NCI-H2227 treated with DMSO at 0.1 percent for 48 hours (cell line): Measurements from ENCODE around the gene CFL1.
A peak's percentile ranks its signal among the peaks of the same experiment; 100 is the strongest.
"Not testable (repeated sequence)": the region's sequence is repeated elsewhere in the genome, so short reads cannot be mapped to it uniquely, and the experiment has no call there.

ENCODE experiments used
- DNase-seq: peaks from one replicate; lab custom pipeline; 2025; lab: John Stamatoyannopoulos, UW

Gene CFL1

GRCh38 chr11:65857853-65858680, at the start of gene CFL1:
CFL1 (minus strand) TSS chr11:65858180; CDS start chr11:65858099, 81 bp downstream.
- DNase-seq, result peak; percentile 97

GRCh38 chr11:65906602-65907001, 48.6 kb upstream of the CFL1 start:
- DNase-seq, result no peak

DNA sequence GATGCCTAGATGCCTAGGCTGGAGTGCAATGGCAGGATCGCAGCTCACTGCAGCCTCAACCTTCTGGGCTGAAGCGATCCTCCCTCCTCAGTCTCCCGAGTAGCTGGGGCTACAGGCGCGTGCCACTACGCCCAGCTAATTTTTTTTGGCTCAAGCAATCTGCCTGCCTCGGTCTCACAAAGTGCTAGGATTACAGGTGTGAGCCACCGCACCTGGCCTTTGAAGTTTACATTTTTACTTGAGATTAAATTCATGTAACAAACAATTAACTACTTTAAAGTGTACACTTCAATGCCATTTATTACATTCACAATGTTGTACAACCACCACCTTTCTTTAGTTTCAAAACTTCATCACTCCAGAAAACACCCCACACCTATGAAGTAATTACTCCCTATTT, 45.7 kb upstream of the CFL1 start:
- no peak for DNase-seq

- DNase-seq, result no peak
Measured at GRCh38 chr11:65903068-65903481, 45.1 kb upstream of the CFL1 start.

DNA sequence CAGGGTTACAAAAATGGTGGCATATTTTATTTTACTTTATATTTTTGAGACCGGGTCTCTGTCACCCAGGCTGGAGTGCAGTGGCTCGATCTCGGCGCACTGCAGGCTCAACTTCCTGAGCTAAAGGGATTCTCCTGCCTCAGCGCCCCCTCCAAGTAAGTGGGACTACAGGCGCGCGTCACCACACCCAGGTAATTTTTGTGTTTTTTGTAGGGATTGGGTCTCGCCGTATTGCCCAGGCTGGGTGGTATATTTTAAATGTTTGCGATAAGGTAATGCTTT, 42.9 kb upstream of the CFL1 start:
- DNase-seq, result no peak

DNA sequence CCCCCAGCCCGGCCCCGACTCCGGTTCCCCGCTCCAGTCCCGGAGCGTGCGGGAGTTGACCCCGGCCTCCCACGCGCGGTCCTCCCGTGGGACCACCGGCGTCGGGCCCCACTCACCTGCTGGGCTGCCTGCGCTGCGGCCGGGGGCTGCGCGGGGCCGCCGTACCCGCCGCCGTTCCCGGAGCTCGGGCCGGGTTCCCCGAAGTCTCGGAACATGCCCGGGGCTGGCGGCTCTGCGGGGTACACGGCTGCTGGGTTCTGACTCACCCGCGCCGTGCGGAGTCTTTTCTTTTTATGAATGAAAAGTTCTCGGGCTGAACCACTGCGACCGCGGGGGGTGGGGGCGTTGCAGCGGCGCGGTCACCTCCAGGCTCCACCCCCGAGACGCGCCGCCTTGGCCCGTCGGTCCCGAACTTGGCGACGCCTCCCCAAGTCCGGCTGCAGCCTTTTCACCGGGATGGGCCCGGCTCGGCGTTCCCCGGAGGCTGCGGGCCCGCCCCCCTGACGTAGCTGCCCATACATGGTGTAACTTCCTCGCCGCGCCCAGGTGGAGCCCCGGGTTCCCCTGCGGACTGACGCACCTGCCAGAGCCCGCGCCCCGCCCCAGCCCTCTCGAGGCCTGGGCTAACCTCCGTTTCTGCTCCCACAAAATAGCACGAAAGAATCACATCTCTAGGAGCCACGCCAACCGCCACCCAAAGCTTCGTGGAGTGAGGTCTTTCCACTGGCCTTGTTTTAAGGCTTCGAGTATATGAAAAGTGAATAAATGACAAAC, 42.3 kb upstream of the CFL1 start, which contains the start of gene FOSL1:
Gene FOSL1, minus strand, starts transcription at position 264 of the 774 bp plus-strand sequence. Its CDS starts 49 bp downstream, at position 215.
- DNase-seq, result peak; percentile 34

DNA sequence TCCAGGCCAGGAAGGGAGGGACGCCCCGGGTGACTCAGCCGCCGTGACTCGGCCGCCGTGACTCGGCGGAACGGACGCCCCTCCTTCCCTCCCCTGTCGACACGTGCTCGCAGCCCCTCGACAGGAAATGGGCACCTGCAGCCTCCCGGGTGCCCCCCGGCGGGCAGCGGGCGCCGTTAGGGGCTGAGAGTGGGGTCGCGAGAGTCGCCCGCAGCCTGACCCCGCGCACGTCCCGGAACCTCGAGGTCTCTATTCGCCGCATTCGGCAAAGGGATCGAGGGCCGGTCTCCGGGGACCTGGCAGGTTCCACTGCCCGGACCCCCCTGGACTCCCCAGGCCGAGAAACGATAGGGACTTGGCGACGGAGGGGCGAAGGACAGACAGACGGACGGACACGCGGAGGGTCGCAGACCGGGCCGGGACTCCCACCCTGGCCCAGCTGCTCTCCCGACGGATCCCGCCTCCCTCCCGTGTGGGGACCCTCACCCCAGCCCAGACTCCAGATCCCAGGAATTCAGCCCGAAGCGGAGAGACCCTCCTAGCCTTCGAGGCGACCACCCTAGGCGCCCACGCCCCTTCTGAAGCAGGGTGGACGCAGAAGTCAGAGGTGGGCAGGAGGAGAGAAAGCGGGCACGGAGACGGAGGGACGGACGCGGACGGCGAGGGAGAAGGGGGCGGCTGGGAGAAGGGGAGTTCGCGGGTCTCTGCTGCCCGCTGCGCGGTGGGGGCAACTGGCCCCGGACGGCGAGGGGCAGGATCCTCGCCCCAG, 41.6 kb upstream of the CFL1 start:
- DNase-seq, result no peak

GRCh38 chr11:65898656-65899355, 40.8 kb upstream of the CFL1 start:
- no peak for DNase-seq

DNA sequence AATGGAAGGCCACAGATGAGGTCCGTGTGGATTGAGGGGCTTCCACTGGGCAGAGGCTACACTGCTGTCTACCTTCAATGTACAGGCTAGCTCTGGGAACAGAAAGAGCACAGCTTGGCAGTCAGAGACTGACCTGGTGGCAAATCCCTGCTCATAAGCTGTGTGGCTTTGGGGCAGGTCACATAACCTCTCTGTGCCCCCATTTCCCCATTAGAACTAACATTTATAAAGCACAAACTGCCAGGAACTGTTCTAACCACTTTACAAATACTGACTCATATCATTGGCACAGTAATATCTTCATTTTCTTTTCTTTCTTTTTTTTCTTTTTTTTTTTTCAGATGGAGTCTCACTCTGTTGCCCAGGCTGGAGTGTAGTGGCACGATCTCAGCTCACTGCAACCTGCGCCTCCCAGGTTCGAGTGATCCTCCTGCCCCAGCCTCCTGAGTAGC, 39.1 kb upstream of the CFL1 start:
- DNase-seq, result no peak

GRCh38 chr11:65896034-65896999, 38.3 kb upstream of the CFL1 start:
- no peak for DNase-seq

GRCh38 chr11:65895482-65895981, 37.6 kb upstream of the CFL1 start:
- no peak for DNase-seq

- DNase-seq, result no peak
Measured at GRCh38 chr11:65894034-65894591, 36.1 kb upstream of the CFL1 start.

DNA sequence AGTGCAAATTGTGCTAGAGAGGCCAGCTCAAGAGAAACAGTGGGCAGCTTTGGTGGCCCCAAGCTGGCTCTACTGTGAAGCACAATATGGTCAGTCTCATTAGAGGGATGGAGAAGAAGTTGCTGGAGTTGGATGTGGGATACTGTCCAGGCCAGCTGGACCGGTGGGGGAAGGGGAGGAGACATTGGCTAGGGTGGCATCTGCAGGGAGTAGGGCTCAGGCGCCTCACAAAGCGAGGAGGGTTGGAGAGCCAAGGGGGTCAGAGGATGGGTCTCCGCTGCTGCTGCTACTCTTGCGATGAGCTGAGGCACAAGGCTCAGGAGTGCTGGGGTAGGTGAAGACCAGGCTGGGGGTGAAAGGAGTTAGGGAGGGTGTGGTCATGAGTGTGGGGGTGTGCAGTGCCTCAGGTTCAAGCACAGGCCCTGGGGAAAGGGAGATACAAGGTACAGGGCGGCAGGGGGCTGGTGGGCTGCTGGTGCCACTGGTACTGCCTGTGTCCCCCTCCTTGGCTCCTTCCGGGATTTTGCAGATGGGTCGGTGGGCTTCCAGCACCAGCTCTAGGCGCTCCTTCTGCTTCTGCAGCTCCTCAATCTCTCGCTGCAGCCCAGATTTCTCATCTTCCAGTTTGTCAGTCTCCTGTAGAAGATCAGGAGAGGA, 34.8 kb upstream of the CFL1 start:
- DNase-seq, result no peak

DNA sequence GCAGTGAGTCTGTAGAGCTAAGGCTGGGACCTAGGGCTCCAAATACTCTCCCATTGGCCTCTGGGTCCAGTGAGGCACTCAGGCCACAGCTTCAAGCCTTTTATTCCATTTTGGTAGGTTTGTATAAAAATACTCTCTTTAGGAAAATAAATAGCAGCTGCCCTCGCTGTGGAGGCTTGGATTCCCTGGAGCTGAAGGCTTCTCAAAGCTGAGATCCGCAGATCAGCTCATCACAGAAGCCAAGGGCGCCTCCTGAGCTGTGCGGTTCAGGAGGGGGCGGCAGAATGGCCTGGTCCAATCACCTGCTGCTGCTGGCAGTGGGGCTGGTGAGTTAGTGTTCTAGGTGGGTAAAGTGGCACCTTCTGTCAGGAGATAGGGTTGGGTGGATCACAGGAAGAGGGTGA, 34.2 kb upstream of the CFL1 start:
- DNase-seq, result not testable (repeated sequence)

DNA sequence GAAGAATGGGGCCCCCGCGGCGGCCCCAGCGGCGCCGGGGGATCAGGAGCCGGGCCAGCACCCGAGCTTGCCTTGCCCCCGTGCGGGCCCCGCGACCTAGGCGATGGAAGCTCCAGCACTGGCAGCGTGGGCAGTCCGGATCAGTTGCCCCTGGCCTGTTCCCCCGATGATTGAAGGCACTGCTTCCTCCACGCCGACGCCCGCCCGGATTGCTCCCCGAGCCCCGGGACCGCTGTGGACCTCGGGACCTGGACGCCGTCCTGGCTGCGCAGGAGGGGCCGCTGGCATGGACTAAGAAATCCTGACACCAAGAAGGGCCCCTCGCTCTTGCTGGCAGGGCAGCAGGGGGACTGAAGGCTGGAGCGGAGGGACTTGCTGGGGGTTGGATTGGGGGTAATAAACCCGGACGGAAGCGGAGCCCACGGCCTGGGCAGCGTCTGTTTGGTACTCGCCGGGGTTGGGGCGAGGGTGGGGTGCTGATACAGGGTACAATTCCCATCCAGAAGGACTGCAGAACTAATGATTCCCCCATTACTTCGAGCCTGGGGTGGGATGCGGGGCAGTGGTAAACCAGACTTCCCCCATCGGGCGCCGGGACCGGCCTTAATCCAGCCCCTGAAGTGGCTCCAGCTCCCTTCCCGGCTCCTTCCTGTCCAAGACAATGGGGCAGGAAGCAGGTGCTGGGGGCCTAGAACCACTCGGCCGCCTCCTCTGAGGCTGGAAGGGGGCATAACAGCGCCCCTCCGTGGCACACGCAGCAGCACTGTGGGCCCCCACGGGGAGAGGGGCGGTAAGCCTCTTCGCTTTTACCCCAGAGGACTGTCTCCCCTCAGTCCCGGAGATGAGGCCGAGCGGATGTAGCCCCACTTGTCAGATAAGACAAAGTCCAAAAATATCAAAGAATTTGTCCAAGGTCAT, 33.5 kb upstream of the CFL1 start:
- DNase-seq, result no peak

- DNase-seq, result peak; percentile 92
Measured at GRCh38 chr11:65890324-65891218, 32.6 kb upstream of the CFL1 start, which contains the start of gene CCDC85B. CCDC85B (plus strand) TSS chr11:65890673; CDS start chr11:65890784, 111 bp downstream.

DNA sequence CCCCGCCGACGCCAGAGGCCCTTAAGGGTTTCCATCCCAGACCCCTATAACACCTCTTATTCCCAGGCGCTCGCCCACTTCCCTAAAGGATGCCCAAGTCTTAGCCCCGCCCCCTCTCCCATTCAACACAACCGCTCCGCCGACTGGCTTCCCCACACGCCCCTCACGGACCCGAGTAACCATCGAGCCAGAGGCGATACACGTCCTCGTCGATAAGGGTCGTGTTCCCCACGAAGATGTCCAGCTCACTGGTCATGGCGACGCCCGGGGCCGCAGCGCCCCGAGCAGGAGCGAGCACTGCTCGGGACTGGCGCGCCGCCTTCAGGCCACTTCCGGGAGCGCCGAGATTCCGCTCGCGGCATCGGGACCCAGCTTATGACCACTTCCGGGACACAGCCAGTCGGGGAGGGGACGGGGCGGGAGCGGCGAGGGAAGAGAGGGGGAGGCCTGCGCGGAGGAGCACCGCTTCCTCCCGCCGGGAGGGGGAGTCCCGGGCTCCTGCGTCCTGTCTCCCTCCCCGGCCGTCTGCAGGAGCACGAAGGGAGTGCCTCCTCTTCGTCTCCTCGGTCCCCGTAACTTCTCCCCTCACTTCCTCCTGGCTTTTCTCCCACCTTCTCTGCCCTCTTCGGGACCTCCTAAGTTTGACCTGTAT, 30.3 kb upstream of the CFL1 start, which contains the start of gene FIBP:
Gene FIBP, minus strand, starts transcription at position 309 of the 652 bp plus-strand sequence. Its CDS starts 53 bp downstream, at position 256.
- peak; percentile 91 for DNase-seq
